ENCODE results near the gene NACC2. TPM values are rescaled to one million over a fixed set of nuclear protein-coding genes. Genes with fewer than 3 reads are reported as not detected.

NACC2 gene
- total RNA-seq = 1 to 10 TPM; 8.1 to 8.5 TPM

DNA sequence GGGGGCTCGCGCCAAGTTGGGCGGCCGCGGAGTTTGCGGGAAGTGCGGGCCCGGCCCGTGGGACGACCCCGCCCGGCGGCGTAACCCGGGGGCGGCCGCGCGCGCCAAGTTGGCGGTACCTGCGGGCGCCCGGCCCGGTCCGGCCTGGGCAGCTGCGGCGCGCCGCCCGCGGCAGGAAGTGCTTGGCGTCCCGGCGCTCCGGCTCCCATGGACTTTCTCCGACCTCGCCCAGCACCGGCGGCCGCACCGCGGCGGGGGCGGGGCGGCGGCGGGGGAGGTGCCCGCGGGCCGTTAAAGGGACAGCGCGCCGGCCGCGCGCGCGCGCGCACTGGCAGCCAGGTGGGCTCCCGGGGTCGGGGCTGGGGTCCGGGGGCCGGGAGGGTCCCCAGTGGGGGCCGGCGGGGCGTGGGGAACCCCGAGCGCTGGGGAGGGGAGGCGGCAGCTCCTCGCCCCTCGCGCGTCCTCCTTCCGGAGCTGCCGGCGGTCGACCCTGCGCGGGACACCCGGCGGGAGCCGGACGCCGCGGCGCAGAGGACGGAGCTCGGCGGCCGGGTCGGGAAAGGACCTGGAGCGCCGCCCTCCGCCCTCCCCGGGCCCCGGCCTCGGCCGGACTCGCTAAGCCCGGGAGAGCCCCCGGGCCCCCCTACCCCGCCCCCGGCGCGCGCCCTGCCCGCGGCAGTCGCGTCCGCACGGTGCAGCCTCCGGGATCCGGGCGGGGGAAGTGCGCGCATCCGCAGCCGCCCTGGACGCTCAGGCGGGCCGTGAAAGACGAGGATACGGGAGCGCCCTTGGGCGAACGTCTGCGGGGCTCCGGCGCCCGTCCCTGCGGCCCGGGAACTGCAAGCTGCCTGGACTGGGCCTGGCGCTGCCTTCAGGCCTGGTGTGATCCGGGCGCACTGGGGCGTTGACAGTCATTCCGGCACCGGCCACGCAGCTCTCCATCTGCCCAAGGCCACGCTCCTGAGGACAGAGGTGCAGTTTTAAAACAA is at the start of gene NACC2:
TSS of gene NACC2 (minus strand) at position 220 of the 989 bp plus-strand sequence. CDS start 44,768 bp downstream, outside the sequence.
- Mint-ChIP-seq H3K36me3 (peaks cover 2% of the 10 kb centered on the region), H3K4me1 (ENCODE audit: low read depth) (peaks cover 20% of the 10 kb centered on the region), H3K27me3 (no peaks in the 10 kb centered on the region), H3K27ac (peak within 1 kb of the TSS; percentile 45), H3K9me3 (no peaks in the 10 kb centered on the region), H3K4me3 (peak within 1 kb of the TSS; percentile 76)
- DNase-seq = peak; percentile 50
- ChIA-PET POLR2A (interaction anchor here (1.1 to 3.3 kb wide), 5 partner anchors 9 to 22 kb away, joined by 7 to 19 read pairs (median 8); no protein-coding TSS in a partner anchor), CTCF (interaction anchor here (0.6 to 4.1 kb wide), 4 partner anchors 12 to 128 kb away, joined by 3 to 16 read pairs (median 4); no protein-coding TSS in a partner anchor)
- intact Hi-C loops (cut with micrococcal nuclease) = loop anchor here (2.0 kb wide), 1 partner anchor 13 kb away; no protein-coding TSS in a partner anchor

- Mint-ChIP-seq H3K4me3 (no peak overlapping the region), H3K27me3 (peaks cover 15% of the 10 kb centered on the region), H3K27ac (no peak overlapping the region), H3K4me1 (ENCODE audit: low read depth) (no peaks in the 10 kb centered on the region), H3K9me3 (no peaks in the 10 kb centered on the region), H3K36me3 (no peaks in the 10 kb centered on the region)
- ChIA-PET POLR2A (no interaction called here), CTCF (no interaction called here)
- no peak for DNase-seq
- intact Hi-C loops (cut with micrococcal nuclease) = no loop called here
Measured at GRCh38 chr9:136144450-136144849, 49.4 kb upstream of the NACC2 start.

DNA sequence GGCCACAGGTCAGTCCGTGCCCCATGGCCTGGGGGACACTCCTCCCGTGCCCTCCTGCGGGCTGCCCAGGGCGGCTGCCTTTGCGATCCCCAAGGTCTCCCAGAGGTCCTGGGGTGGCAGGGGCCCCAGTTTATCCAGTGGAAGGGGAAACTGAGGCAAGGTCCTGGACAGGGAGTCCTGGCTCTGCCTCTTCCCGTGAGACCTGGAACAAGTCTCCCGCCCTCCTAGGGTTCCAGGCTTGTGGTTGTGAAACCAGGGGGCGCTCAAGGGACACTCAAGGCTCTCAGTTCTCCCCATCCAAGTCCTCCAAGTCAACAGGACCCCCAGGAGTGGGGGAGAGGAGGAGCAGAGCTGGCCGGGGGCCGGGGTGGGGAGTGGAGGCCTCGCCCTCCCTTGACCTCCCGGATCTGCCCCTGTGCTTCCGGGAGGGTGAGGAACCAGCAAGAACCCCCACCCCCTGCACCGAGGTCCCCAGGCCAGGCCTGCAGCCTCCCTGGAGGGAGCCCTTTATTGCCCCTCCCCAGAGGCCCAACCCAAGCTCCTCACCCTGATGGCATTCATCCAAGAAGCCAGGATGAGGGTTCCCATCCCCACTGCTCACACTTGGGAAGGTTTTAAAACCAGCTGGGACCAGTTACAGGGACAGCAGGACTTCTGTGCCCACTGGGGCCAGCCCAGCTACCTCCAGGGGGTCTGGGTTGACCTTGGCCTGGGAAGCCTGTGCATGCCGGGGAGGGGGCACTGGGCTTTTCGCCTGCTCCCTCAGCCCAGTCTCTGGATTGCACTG is 48.3 kb upstream of the NACC2 start:
- Mint-ChIP-seq H3K36me3 (no peaks in the 10 kb centered on the region), H3K9me3 (no peaks in the 10 kb centered on the region), H3K27ac (no peak overlapping the region), H3K4me1 (ENCODE audit: low read depth) (no peaks in the 10 kb centered on the region), H3K4me3 (no peak overlapping the region), H3K27me3 (peaks cover 18% of the 10 kb centered on the region)
- intact Hi-C loops (cut with micrococcal nuclease) = no loop called here
- ChIA-PET POLR2A (no interaction called here), CTCF (no interaction called here)
- DNase-seq = peak; percentile 20

DNA sequence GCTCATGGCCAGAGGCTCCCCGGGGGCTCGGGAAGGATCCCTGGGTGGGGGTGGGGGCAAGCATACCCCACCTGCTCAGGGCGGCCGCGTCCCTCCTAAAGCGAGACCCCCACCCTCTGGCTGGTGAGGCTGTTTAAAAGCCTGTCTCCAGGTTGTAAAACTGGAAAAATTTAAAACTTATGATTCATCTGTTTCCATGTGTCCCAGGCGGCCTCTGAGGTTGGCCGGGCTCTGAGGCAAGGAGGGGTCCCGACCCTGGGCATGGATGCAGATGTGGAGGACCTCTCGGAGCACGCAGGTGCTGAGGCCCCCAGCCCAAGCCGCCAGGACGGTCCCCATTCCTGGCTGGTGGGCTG is 47.7 kb upstream of the NACC2 start:
- CTCF ChIA-PET = interaction anchor here (1.0 kb wide), 1 partner anchor 22 kb away, joined by 4 read pairs; no protein-coding TSS in a partner anchor
- H3K27ac Mint-ChIP-seq = no peak overlapping the region
- peaks cover 18% of the 10 kb centered on the region for H3K27me3 Mint-ChIP-seq
- intact Hi-C loops (cut with micrococcal nuclease) = no loop called here
- DNase-seq = no peak
- no peaks in the 10 kb centered on the region for H3K36me3 Mint-ChIP-seq
- no peak overlapping the region for H3K4me3 Mint-ChIP-seq
- H3K9me3 Mint-ChIP-seq = no peaks in the 10 kb centered on the region
- H3K4me1 Mint-ChIP-seq (ENCODE audit: low read depth) = no peaks in the 10 kb centered on the region
- POLR2A ChIA-PET = no interaction called here

DNA sequence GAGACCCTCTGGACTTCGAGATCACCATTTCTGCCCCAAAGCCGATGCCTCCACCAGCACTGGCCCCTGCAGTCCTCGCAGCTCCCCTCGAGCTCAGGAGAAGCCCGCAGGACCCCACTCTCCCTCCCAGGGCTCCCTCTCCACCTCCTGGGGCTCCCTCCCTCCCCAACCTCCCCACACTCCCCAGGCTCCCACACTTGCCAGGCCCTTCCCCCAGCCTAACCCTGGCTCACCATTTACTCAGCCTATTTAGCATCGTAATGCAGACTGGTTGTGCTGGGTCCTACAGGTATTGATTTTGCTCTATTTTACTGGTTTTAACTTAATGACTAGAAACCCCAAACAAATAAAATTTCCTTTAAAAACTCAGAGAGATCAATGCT is 47.3 kb upstream of the NACC2 start:
- Mint-ChIP-seq H3K27ac (no peak overlapping the region), H3K27me3 (peaks cover 18% of the 10 kb centered on the region), H3K4me3 (no peak overlapping the region), H3K36me3 (no peaks in the 10 kb centered on the region), H3K4me1 (ENCODE audit: low read depth) (no peaks in the 10 kb centered on the region), H3K9me3 (no peaks in the 10 kb centered on the region)
- ChIA-PET CTCF (interaction anchor here (1.0 kb wide), 1 partner anchor 21 kb away, joined by 4 read pairs; no protein-coding TSS in a partner anchor), POLR2A (no interaction called here)
- no peak for DNase-seq
- intact Hi-C loops (cut with micrococcal nuclease) = no loop called here

DNA sequence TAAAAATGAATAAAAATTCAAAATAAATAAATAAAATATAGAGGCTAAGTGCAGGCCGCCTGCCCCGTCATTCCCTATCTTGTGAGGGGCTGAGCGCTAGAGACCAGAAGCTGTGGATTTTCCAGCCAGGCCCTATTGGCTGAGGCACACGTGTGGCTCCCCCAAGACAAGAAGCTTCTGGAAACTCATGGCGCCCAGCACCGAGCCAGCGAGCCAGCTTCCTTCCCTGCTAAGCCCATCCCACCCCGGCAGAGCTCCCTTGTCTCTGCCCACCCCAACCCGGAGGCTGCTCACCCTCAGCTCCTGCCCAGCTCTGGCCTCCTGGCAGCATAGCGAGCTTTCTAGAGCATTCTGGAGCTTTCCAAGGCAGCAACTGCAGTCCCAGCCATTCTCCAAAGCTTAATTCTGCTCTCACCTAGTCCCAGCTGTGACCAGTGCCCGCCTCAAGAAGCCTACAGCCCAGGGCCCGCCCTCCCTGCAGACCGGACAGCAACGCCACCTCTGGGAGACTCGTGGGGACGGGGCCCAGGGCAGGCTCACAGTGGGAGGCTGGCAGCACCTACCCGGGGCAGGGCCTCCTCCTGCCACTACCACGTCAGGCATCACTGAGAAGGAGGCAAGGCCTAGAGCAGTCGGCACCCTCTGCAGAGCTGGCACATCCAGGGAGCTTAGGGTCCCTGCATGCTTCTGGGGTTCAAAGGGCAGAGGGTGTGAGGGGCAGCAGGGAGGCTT is 46.8 kb upstream of the NACC2 start:
- no peaks in the 10 kb centered on the region for H3K9me3 Mint-ChIP-seq
- H3K36me3 Mint-ChIP-seq = no peaks in the 10 kb centered on the region
- H3K4me1 Mint-ChIP-seq (ENCODE audit: low read depth) = no peaks in the 10 kb centered on the region
- H3K27me3 Mint-ChIP-seq = peaks cover 23% of the 10 kb centered on the region
- H3K4me3 Mint-ChIP-seq = no peak overlapping the region
- no peak overlapping the region for H3K27ac Mint-ChIP-seq
- DNase-seq = no peak
- intact Hi-C loops (cut with micrococcal nuclease) = no loop called here
- POLR2A ChIA-PET = no interaction called here
- CTCF ChIA-PET = interaction anchor here (1.0 to 1.4 kb wide), 4 partner anchors 21 to 174 kb away, joined by 3 to 5 read pairs (median 4); no protein-coding TSS in a partner anchor

- POLR2A ChIA-PET = no interaction called here
- Mint-ChIP-seq H3K9me3 (no peaks in the 10 kb centered on the region), H3K36me3 (no peaks in the 10 kb centered on the region), H3K27me3 (peaks cover 19% of the 10 kb centered on the region), H3K4me1 (ENCODE audit: low read depth) (no peaks in the 10 kb centered on the region), H3K4me3 (no peak overlapping the region), H3K27ac (no peak overlapping the region)
- DNase-seq = no peak
- CTCF ChIA-PET = interaction anchor here (1.0 to 1.4 kb wide), 3 partner anchors 127 to 173 kb away, joined by 3 to 5 read pairs (median 3); no protein-coding TSS in a partner anchor
- intact Hi-C loops (cut with micrococcal nuclease) = no loop called here
Measured at GRCh38 chr9:136140966-136141365, 45.9 kb upstream of the NACC2 start.

DNA sequence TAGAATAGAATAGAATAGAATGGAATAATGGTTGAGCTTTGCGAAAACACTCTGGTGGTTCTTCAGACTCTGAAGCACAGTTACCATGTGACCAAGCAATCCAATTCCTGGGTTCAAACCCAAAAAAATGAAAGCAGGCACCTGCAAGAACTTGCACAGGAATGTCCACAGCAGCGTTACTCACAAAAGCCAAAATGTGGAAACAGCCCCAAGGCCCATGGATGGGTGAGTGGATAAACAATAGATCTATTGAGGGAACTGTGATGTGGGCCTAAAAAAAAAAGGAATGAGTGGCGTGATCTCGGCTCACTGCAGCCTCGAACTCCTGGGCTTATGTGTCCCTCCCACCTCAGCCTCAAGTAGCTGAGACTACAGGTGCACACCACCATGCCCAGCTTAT is 45.0 kb upstream of the NACC2 start:
- DNase-seq = no peak
- Mint-ChIP-seq H3K27me3 (peaks cover 18% of the 10 kb centered on the region), H3K9me3 (no peaks in the 10 kb centered on the region), H3K4me3 (no peak overlapping the region), H3K4me1 (ENCODE audit: low read depth) (no peaks in the 10 kb centered on the region), H3K27ac (no peak overlapping the region), H3K36me3 (no peaks in the 10 kb centered on the region)
- ChIA-PET POLR2A (interaction anchor here (0.6 kb wide), 1 partner anchor 636 kb away, joined by 3 read pairs; no protein-coding TSS in a partner anchor), CTCF (no interaction called here)
- intact Hi-C loops (cut with micrococcal nuclease) = no loop called here

GRCh38 chr9:136138566-136138965 is 43.5 kb upstream of the NACC2 start:
- H3K36me3 Mint-ChIP-seq = no peaks in the 10 kb centered on the region
- no peak overlapping the region for H3K27ac Mint-ChIP-seq
- H3K4me1 Mint-ChIP-seq (ENCODE audit: low read depth) = peaks cover 7% of the 10 kb centered on the region
- intact Hi-C loops (cut with micrococcal nuclease) = no loop called here
- no peak overlapping the region for H3K4me3 Mint-ChIP-seq
- peaks cover 20% of the 10 kb centered on the region for H3K27me3 Mint-ChIP-seq
- ChIA-PET POLR2A (no interaction called here), CTCF (interaction anchor here (1.4 kb wide), 1 partner anchor 171 kb away, joined by 6 read pairs; no protein-coding TSS in a partner anchor)
- no peaks in the 10 kb centered on the region for H3K9me3 Mint-ChIP-seq
- DNase-seq = peak; percentile 68

DNA sequence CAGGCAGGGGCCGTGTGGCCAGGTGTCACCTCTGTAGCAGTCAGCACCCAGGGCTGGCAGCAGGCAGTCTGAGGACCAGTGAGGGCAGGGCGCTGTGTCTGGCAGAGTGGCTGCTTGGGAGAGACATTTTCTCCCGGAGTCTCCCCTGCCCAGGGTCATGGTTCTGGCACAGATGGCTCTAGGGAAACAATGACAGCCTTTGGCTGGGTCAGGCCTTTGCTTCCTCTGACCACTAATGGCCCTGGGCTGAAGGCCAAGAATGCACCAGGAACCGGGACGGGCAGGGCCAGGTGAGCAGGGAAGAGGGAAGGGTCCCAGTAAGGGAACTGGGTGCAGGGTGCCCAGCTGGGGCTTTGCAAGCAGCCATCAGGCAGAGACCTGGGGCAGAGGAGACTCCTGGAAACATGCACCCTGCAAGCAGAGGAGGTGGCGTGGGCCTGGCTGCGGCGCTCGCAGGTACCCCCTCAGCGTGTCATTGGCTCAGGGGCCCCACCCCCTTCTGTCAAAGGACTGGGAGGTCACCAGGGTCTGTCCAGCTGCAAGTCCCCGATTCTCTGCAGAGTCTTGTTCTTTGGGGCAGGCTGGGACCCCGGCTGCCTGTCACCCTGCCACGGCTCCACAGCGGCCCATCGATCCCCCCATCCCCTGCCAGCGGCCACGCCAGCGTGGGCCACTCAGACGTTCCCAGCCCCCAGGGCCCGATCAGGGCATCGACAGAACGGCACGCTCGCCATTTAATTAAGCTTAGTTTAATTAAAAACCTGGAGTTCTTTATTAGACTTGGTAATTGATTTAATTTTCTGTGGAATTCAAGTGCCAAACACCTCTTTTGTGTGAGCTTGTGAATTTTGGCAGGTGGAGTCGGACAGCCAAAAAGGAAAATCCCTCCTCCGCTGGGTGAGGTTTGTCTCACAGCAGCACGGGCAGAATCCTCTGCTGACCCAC is 42.5 kb upstream of the NACC2 start:
- H3K27ac Mint-ChIP-seq = no peak overlapping the region
- no peaks in the 10 kb centered on the region for H3K36me3 Mint-ChIP-seq
- DNase-seq = no peak
- no peak overlapping the region for H3K4me3 Mint-ChIP-seq
- POLR2A ChIA-PET = no interaction called here
- H3K4me1 Mint-ChIP-seq (ENCODE audit: low read depth) = peaks cover 8% of the 10 kb centered on the region
- no peaks in the 10 kb centered on the region for H3K9me3 Mint-ChIP-seq
- H3K27me3 Mint-ChIP-seq = peaks cover 22% of the 10 kb centered on the region
- CTCF ChIA-PET = interaction anchor here (0.9 to 1.4 kb wide), 2 partner anchors 170 to 198 kb away, joined by 3 to 6 read pairs; no protein-coding TSS in a partner anchor
- intact Hi-C loops (cut with micrococcal nuclease) = no loop called here
